Body of pancreas (tissue), 4 donors: ENCODE measurements around the gene CA12.

Experiments used
- CTCF ChIP-seq, 7 experiments: fragments of 450-650 bp in 4 of 7; fragments of 200-600 bp in 3 of 7; sonication (generic) in 3 of 7; IDR thresholded peaks; one replicate each; pipeline ENCODE4 v1.5.1; 2016 to 2019; ENCODE audit warnings: antibody characterized with exemption in 7 of 7
- POLR2A ChIP-seq, 3 donors: fragments of 450-650 bp; IDR thresholded peaks; one replicate each; pipeline ENCODE4 v1.6.1; 2016; ENCODE audit warnings: antibody characterized with exemption in 3 of 3, mild to moderate bottlenecking in 2 of 3

DNA sequence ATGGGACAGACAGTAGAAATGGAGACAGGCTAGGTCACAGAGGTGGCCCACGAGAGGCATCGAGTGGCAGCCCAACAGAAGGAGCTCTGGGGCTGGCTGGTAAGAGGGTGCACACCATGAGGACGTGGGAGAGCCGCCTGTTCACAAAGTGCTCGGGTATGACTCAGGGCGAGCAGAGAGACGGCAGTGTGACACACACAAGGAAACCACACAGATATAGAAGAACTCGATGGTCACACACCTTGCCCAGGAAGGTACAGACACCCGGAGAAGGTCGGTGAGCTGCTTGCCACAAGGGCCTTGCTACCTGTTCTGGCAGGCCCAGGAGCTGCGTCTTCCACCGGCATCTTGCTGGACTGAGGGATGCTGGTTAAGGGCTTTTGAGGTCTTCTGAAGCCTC is 50.2 kb downstream of the CA12 start:
- TF ChIP-seq CTCF (IDR thresholded peaks at IDR 0.05) (no peak), POLR2A (IDR thresholded peaks at IDR 0.05) (no peak)
